HepG2 (cell line): ENCODE measurements around the gene RPRD2. TPM values are rescaled to one million over a fixed set of nuclear protein-coding genes. Genes with fewer than 3 reads are reported as not detected.

Experiments
- CENPBD1 ChIP-seq: sonication (generic); formaldehyde crosslinking; IDR thresholded peaks from 2 replicates; pipeline ENCODE4 v1.8.0; 2022; ENCODE audit warnings: missing genetic modification reagents, low read depth, mild to moderate bottlenecking, borderline replicate concordance
- GTF3A ChIP-seq: sonication (generic); formaldehyde crosslinking; conservative IDR thresholded peaks from 2 replicates; pipeline ENCODE4 v1.4.0; 2020; ENCODE audit warnings: mild to moderate bottlenecking, missing genetic modification reagents
- HINFP ChIP-seq: sonication (generic); formaldehyde crosslinking; IDR thresholded peaks from 2 replicates; pipeline ENCODE4 v1.4.0; 2020; ENCODE audit warnings: low read depth, mild to moderate bottlenecking, missing genetic modification reagents
- HNF1A ChIP-seq, 2 experiments: sonication (generic) in 1 of 2; formaldehyde crosslinking in 1 of 2; IDR thresholded peaks; 2 replicates each; pipeline versions ENCODE4 v1.4.0 to v1.6.1; 2016 to 2020; ENCODE audit warnings: borderline replicate concordance in 1 of 2, low read depth in 1 of 2, mild to moderate bottlenecking in 1 of 2, missing genetic modification reagents in 1 of 2
- KLF16 ChIP-seq, 2 experiments: sonication (generic) in 1 of 2; formaldehyde crosslinking in 1 of 2; IDR thresholded peaks; 2 replicates each; pipeline versions ENCODE4 v1.6.1 to v1.8.0; 2016 to 2023; ENCODE audit warnings: missing genetic modification reagents in 2 of 2, missing compliant biosample characterization in 1 of 2
- MED13 ChIP-seq: sonication (generic); formaldehyde crosslinking; IDR thresholded peaks from 2 replicates; pipeline ENCODE4 v1.5.0; 2020; ENCODE audit warnings: missing genetic modification reagents
- MEIS1 ChIP-seq: sonication (generic); formaldehyde crosslinking; IDR thresholded peaks from 2 replicates; pipeline ENCODE4 v1.9.0; 2021; ENCODE audit warnings: mild to moderate bottlenecking, missing genetic modification reagents, moderate library complexity, borderline replicate concordance
- PHF20 ChIP-seq: sonication (generic); formaldehyde crosslinking; IDR thresholded peaks from 2 replicates; pipeline ENCODE4 v1.5.0; 2020; ENCODE audit warnings: mild to moderate bottlenecking, missing genetic modification reagents
- RCOR2 ChIP-seq: IDR thresholded peaks from 2 replicates; pipeline ENCODE4 v1.6.1; 2016; ENCODE audit warnings: missing biosample characterization, missing genetic modification reagents
- RNF219 ChIP-seq: sonication (generic); formaldehyde crosslinking; IDR thresholded peaks from 2 replicates; pipeline ENCODE4 v1.5.0; 2020; ENCODE audit warnings: mild to moderate bottlenecking, missing genetic modification reagents
- SMARCE1 ChIP-seq: fragments of 450-650 bp; IDR thresholded peaks from 2 replicates; pipeline ENCODE4 v1.6.1; 2017; ENCODE audit warnings: borderline replicate concordance
- SNAI1 ChIP-seq: sonication (generic); formaldehyde crosslinking; IDR thresholded peaks from 2 replicates; pipeline ENCODE4 v1.5.0; 2020; ENCODE audit warnings: mild to moderate bottlenecking, missing genetic modification reagents, borderline replicate concordance
- TSC22D2 ChIP-seq: sonication (generic); formaldehyde crosslinking; IDR thresholded peaks from 2 replicates; pipeline ENCODE4 v1.5.1; 2020; ENCODE audit warnings: missing genetic modification reagents, mild to moderate bottlenecking, borderline replicate concordance
- ZNF317 ChIP-seq: sonication (generic); formaldehyde crosslinking; IDR thresholded peaks from 2 replicates; pipeline ENCODE4 v1.5.0; 2020; ENCODE audit warnings: mild to moderate bottlenecking, missing genetic modification reagents
- ZNF33B ChIP-seq: sonication (generic); formaldehyde crosslinking; IDR thresholded peaks from 2 replicates; pipeline ENCODE4 v1.5.1; 2020; ENCODE audit warnings: mild to moderate bottlenecking, missing genetic modification reagents
- ZNF430 ChIP-seq: sonication (generic); formaldehyde crosslinking; IDR thresholded peaks from 2 replicates; pipeline ENCODE4 v1.9.0; 2021; ENCODE audit warnings: mild to moderate bottlenecking, missing genetic modification reagents
- polyA plus RNA-seq, 8 experiments: library from polyadenylated mRNA; depleted of rRNA in 3 of 8; stranded (reverse) in 7 of 8; unstranded in 1 of 8; fragments of >200 nt; fragmentation: Illumina TruSeq in 4 of 8; extraction: Trizol in 4 of 8; gene quantifications; 2 replicates each; pipeline versions ENCODE4 v1.2.1 to v1.2.3, GENCODE V29; 2011 to 2016; ENCODE audit warnings: low read depth in 4 of 8, missing spikeins in 1 of 8, mixed read lengths in 1 of 8; ENCODE audit not compliant: insufficient read depth in 1 of 8
- total RNA-seq, 5 experiments: library from RNA; depleted of rRNA; stranded (reverse); fragments of >200 nt; fragmentation: Illumina TruSeq; extraction: Trizol; gene quantifications; 2 replicates each; pipeline ENCODE4 v1.2.3, GENCODE V29; 2016; ENCODE audit warnings: low read depth in 1 of 5

Gene RPRD2
- total and polyA plus RNA-seq, 2 of the 13 experiments (the other 11 are each of a cell fraction or from before 2014, with no cell fraction given): 8.0 to 8.9 TPM

GRCh38 chr1:150515328-150516049, 151.5 kb downstream of the RPRD2 start, which contains the start of gene FALEC (continued):
- TF ChIP-seq HNF1A (IDR thresholded peaks at IDR 0.05; ENCODE audit: low read depth) (no peak), HNF1A (CRISPR knock-in tag; IDR thresholded peaks at IDR 0.05; ENCODE audit: borderline replicate concordance) (peak; percentile 27; the same call in 1 of the 2 replicates), TSC22D2 (CRISPR knock-in tag) (no peak), RNF219 (CRISPR knock-in tag) (no peak), SMARCE1 (no peak), KLF16 (CRISPR knock-in tag; IDR thresholded peaks at IDR 0.05) (peak in 1 of 2 experiments; percentile 35; a peak in 1 of 4 replicates), GTF3A (no peak), MEIS1 (CRISPR knock-in tag) (peak; percentile 72; the same call in 1 of the 2 replicates), CENPBD1 (no peak), ZNF430 (CRISPR knock-in tag) (peak; percentile 79), SNAI1 (peak; percentile 76; the same call in 1 of the 2 replicates), RCOR2 (CRISPR knock-in tag) (peak; percentile 26; the same call in 1 of the 2 replicates), ZNF33B (CRISPR knock-in tag) (no peak), PHF20 (peak; percentile 24; the same call in 1 of the 2 replicates), MED13 (CRISPR knock-in tag) (no peak; the same call in 1 of the 2 replicates), HINFP (no peak), ZNF317 (CRISPR knock-in tag) (peak; percentile 56; the same call in 1 of the 2 replicates)
